NB4 (cell line): ENCODE results near the gene UNC5C.

ENCODE experiments used
- DNase-seq: peaks from one replicate; pipeline ENCODE4 v3.0.0; 2010; ENCODE audit warnings: low read depth
- H3K4me3 ChIP-seq: one replicate; pipeline ENCODE4 v1.5.1; 2011; ENCODE audit warnings: mild to moderate bottlenecking, low read depth, low read length, moderate library complexity
- CTCF ChIP-seq: IDR thresholded peaks from one replicate; pipeline ENCODE4 v1.5.1; 2012; ENCODE audit warnings: low read depth, low read length
- MAX ChIP-seq: IDR thresholded peaks from 2 replicates; pipeline ENCODE4 v1.6.1; 2011; ENCODE audit warnings: low read depth, low read length
- MYC ChIP-seq: IDR thresholded peaks from 2 replicates; pipeline ENCODE4 v1.6.1; 2011; ENCODE audit warnings: low read depth, low read length
- POLR2A ChIP-seq: IDR thresholded peaks from 2 replicates; pipeline ENCODE4 v1.6.1; 2011; ENCODE audit warnings: mild to moderate bottlenecking; ENCODE audit not compliant: insufficient read length; ENCODE audit errors: extremely low read depth

UNC5C gene

GRCh38 chr4:95524184-95524583 lies 24.6 kb downstream of the UNC5C start:
- no peak overlapping the region for H3K4me3 ChIP-seq
- no peak for TF ChIP-seq POLR2A
- TF ChIP-seq CTCF: no peak
- TF ChIP-seq MYC: no peak
- no peak for TF ChIP-seq MAX
- no peak for DNase-seq

- TF ChIP-seq MYC (no peak), POLR2A (no peak), MAX (no peak), CTCF (no peak)
- no peak for DNase-seq
- H3K4me3 ChIP-seq: no peak overlapping the region
These were observed 25.9 kb downstream of the UNC5C start for GRCh38 chr4:95522682-95523530.

GRCh38 chr4:95517576-95518345 lies 31.0 kb downstream of the UNC5C start:
- H3K4me3 ChIP-seq: no peak overlapping the region
- TF ChIP-seq POLR2A (no peak), CTCF (no peak), MAX (no peak)
- DNase-seq: no peak

GRCh38 chr4:95516528-95517017 lies 32.2 kb downstream of the UNC5C start:
- no peak for DNase-seq
- no peak for TF ChIP-seq POLR2A
- TF ChIP-seq MYC: no peak
- H3K4me3 ChIP-seq: no peak overlapping the region

GRCh38 chr4:95515589-95515988 lies 33.2 kb downstream of the UNC5C start:
- no peak overlapping the region for H3K4me3 ChIP-seq
- TF ChIP-seq MAX (no peak), POLR2A (no peak), MYC (no peak), CTCF (no peak)

GRCh38 chr4:95513022-95513421 lies 35.8 kb downstream of the UNC5C start:
- no peak overlapping the region for H3K4me3 ChIP-seq
- TF ChIP-seq MAX (no peak), MYC (no peak), POLR2A (no peak), CTCF (no peak)
- DNase-seq: no peak

More at GRCh38 chr4:95515589-95515988, 33.2 kb downstream of the UNC5C start:
- no peak for DNase-seq
